ENCODE results near the gene FAM204A.

FAM204A gene

GRCh38 chr10:118276727-118277126, 65.4 kb downstream of the FAM204A start:
- H3K4me3 ChIP-seq (ENCODE audit: low read depth, low read length) = no peak overlapping the region
- TF ChIP-seq CTCF (IDR thresholded peaks at IDR 0.05; ENCODE audit: insufficient read depth, low read depth, low read length, missing control alignments) = no peak
- DNase-seq (ENCODE audit: low read depth) = no peak

GRCh38 chr10:118276204-118276603, 65.9 kb downstream of the FAM204A start:
- no peak for TF ChIP-seq CTCF (IDR thresholded peaks at IDR 0.05; ENCODE audit: insufficient read depth, low read depth, low read length, missing control alignments)
- H3K4me3 ChIP-seq (ENCODE audit: low read depth, low read length) = no peak overlapping the region
- no peak for DNase-seq (ENCODE audit: low read depth)

- no peak overlapping the region for H3K4me3 ChIP-seq (ENCODE audit: low read depth, low read length)
- no peak for TF ChIP-seq CTCF (IDR thresholded peaks at IDR 0.05; ENCODE audit: insufficient read depth, low read depth, low read length, missing control alignments)
- no peak for DNase-seq (ENCODE audit: low read depth)
Measured at GRCh38 chr10:118273662-118274061, 68.5 kb downstream of the FAM204A start.

- H3K4me3 ChIP-seq (ENCODE audit: low read depth, low read length) = no peak overlapping the region
- DNase-seq (ENCODE audit: low read depth) = no peak
- no peak for TF ChIP-seq CTCF (IDR thresholded peaks at IDR 0.05; ENCODE audit: insufficient read depth, low read depth, low read length, missing control alignments)
Measured at GRCh38 chr10:118272767-118273166, 69.4 kb downstream of the FAM204A start.

GRCh38 chr10:118272149-118272721, 69.9 kb downstream of the FAM204A start:
- no peak overlapping the region for H3K4me3 ChIP-seq (ENCODE audit: low read depth, low read length)
- TF ChIP-seq CTCF (IDR thresholded peaks at IDR 0.05; ENCODE audit: insufficient read depth, low read depth, low read length, missing control alignments) = no peak
- no peak for DNase-seq (ENCODE audit: low read depth)

GRCh38 chr10:118271671-118272070, 70.5 kb downstream of the FAM204A start:
- TF ChIP-seq CTCF (IDR thresholded peaks at IDR 0.05; ENCODE audit: insufficient read depth, low read depth, low read length, missing control alignments) = no peak
- DNase-seq (ENCODE audit: low read depth) = no peak

GRCh38 chr10:118266098-118266748, 75.9 kb downstream of the FAM204A start:
- no peak overlapping the region for H3K4me3 ChIP-seq (ENCODE audit: low read depth, low read length)
- TF ChIP-seq CTCF (IDR thresholded peaks at IDR 0.05; ENCODE audit: insufficient read depth, low read depth, low read length, missing control alignments) = no peak
- DNase-seq (ENCODE audit: low read depth) = no peak

More at GRCh38 chr10:118271671-118272070, 70.5 kb downstream of the FAM204A start:
- no peak overlapping the region for H3K4me3 ChIP-seq (ENCODE audit: low read depth, low read length)
